Measurements from ENCODE around the gene LRRK1.

LRRK1 gene

GRCh38 chr15:100923076-100923475 lies 3.9 kb downstream of the LRRK1 start:
- Histone ChIP-seq H3K9ac (ENCODE audit: low read length) (no peak overlapping the region), H3K36me3 (ENCODE audit: control insufficient read depth, insufficient read depth, low read length) (no peaks in the 10 kb centered on the region), H3K4me1 (ENCODE audit: control insufficient read depth, insufficient read depth, low read length) (peaks cover 9% of the 10 kb centered on the region), H3K9me3 (ENCODE audit: control insufficient read depth, low read length) (no peaks in the 10 kb centered on the region), H3K4me3 (ENCODE audit: low read length) (no peak overlapping the region), H3K27me3 (ENCODE audit: control insufficient read depth, insufficient read depth, low read length) (no peaks in the 10 kb centered on the region)

- H3K27me3 ChIP-seq (ENCODE audit: control insufficient read depth, insufficient read depth, low read length): no peaks in the 10 kb centered on the region
- H3K9me3 ChIP-seq (ENCODE audit: control insufficient read depth, low read length): no peaks in the 10 kb centered on the region
- H3K9ac ChIP-seq (ENCODE audit: low read length): no peak overlapping the region
- peaks cover 3% of the 10 kb centered on the region for H3K4me1 ChIP-seq (ENCODE audit: control insufficient read depth, insufficient read depth, low read length)
- no peaks in the 10 kb centered on the region for H3K36me3 ChIP-seq (ENCODE audit: control insufficient read depth, insufficient read depth, low read length)
- H3K4me3 ChIP-seq (ENCODE audit: low read length): no peak overlapping the region
Measured at GRCh38 chr15:100923902-100924301, 4.7 kb downstream of the LRRK1 start.

DNA sequence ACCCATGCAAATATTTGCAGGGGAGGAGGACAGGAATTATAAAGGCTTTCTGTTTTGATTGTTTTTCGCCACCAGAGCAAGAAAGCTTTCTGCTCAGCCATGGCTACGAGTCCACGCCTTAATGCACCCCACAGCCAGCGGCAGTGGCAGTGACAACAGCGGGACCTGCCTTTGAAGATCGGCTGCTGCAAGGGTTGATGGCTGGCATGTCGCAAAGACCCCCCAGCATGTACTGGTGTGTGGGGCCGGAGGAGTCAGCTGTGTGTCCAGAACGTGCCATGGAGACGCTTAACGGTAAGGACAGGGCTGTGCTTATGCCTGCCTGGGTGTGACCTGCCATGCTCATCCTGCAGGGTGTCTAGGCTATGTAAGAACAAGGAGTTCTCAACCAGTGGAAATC lies 5.3 kb downstream of the LRRK1 start:
- Histone ChIP-seq H3K9ac (ENCODE audit: low read length) (no peak overlapping the region), H3K27me3 (ENCODE audit: control insufficient read depth, insufficient read depth, low read length) (no peaks in the 10 kb centered on the region)

DNA sequence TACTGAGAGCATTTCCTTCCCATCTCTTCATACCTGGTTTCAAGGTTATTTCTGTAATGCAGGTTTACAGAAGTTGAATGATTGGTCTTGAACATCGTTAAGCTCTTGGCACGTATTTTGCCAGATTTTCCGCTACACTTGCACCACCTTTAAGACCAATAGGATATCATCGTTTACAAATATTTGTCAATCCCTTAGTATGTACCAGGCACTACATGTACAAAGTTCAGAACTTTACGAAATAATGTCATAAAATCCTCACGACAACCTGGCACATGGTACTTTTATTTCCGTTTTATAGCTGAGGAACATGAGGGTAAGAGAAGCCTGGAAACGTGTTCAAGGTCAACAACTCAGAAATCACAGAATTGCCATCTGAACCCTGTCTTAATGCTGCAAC lies 6.3 kb downstream of the LRRK1 start:
- Histone ChIP-seq H3K27me3 (ENCODE audit: control insufficient read depth, insufficient read depth, low read length) (no peaks in the 10 kb centered on the region), H3K36me3 (ENCODE audit: control insufficient read depth, insufficient read depth, low read length) (no peaks in the 10 kb centered on the region), H3K4me1 (ENCODE audit: control insufficient read depth, insufficient read depth, low read length) (no peaks in the 10 kb centered on the region), H3K4me3 (ENCODE audit: low read length) (no peak overlapping the region), H3K9me3 (ENCODE audit: control insufficient read depth, low read length) (no peaks in the 10 kb centered on the region), H3K9ac (ENCODE audit: low read length) (no peak overlapping the region)

More for the DNA sequence above, 5.3 kb downstream of the LRRK1 start:
- Histone ChIP-seq H3K4me1 (ENCODE audit: control insufficient read depth, insufficient read depth, low read length) (peaks cover 3% of the 10 kb centered on the region), H3K9me3 (ENCODE audit: control insufficient read depth, low read length) (no peaks in the 10 kb centered on the region), H3K4me3 (ENCODE audit: low read length) (no peak overlapping the region), H3K36me3 (ENCODE audit: control insufficient read depth, insufficient read depth, low read length) (no peaks in the 10 kb centered on the region)

GRCh38 chr15:100926258-100926657 lies 7.1 kb downstream of the LRRK1 start:
- Histone ChIP-seq H3K27me3 (ENCODE audit: control insufficient read depth, insufficient read depth, low read length) (no peaks in the 10 kb centered on the region), H3K9ac (ENCODE audit: low read length) (no peak overlapping the region), H3K4me1 (ENCODE audit: control insufficient read depth, insufficient read depth, low read length) (no peaks in the 10 kb centered on the region), H3K36me3 (ENCODE audit: control insufficient read depth, insufficient read depth, low read length) (no peaks in the 10 kb centered on the region), H3K9me3 (ENCODE audit: control insufficient read depth, low read length) (no peaks in the 10 kb centered on the region), H3K4me3 (ENCODE audit: low read length) (no peak overlapping the region)

DNA sequence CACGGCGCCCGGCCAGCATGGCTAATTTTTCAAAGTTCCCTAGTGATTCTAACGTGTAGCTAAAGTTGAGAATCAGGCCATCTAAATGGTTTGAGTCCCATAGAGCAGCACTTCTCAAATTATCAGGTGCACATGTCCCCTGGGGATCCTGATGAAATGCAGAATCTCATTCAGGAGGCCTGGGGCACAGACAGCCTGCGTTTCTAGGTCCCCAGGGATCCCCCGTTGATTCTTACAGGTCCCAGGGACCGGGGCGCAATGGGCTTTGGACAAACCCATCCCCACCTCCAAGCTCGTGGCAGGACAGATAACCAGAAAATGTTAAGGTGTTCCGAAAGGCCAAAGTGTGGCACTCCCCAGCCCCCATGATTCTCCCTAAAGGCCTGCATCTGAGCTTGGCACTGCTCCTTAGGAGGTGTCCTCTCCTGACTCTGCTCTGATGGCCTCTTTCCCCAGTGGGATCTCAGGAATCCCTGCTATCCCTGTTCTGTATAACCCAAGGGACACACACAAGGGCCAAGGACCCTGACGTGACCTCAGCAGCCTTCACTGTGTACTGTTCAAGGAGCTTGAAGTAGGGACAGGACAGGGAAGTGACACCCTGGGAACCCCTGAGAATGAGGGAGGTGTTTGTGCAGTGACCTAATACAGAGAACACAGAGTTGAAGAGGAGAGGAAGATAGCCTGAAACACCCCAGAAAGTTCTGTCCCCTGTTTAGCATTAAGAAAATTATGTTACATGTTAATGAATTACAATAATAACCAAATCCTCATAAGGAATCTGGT lies 8.0 kb downstream of the LRRK1 start:
- no peaks in the 10 kb centered on the region for H3K4me1 ChIP-seq (ENCODE audit: control insufficient read depth, insufficient read depth, low read length)
- no peaks in the 10 kb centered on the region for H3K36me3 ChIP-seq (ENCODE audit: control insufficient read depth, insufficient read depth, low read length)
- H3K4me3 ChIP-seq (ENCODE audit: low read length): no peak overlapping the region
- no peaks in the 10 kb centered on the region for H3K27me3 ChIP-seq (ENCODE audit: control insufficient read depth, insufficient read depth, low read length)
- no peaks in the 10 kb centered on the region for H3K9me3 ChIP-seq (ENCODE audit: control insufficient read depth, low read length)
- no peak overlapping the region for H3K9ac ChIP-seq (ENCODE audit: low read length)

DNA sequence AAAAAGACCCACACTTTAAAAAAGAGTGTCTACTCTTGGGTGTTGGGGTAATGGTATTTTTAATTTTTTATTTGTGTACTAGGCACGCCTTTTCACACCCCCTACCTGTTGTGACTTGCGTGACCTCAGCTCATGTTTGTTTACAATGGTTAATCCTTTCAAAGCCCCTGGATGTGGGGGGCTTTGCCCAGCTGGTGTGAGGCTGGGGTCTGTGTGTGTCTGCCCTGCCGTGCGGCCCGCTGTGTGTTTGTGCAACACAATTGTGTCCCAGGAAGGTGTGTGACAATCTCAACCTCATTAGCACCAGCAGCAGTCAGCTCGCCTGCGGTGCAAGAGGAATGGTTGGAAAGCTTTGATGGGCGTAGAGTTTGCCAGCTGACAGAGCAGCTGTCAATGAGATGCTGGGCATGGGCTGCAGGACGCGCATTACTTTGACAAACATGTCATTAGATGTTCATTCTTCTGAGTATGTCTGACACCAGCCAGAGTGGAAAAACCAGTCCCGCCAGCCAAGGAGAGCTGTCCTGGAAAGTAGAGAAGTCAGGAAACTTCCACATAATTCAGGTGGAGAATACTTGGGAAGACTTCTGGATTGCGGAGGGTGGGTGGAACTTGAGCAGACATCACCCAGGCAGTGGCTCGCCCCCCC lies 9.6 kb downstream of the LRRK1 start:
- no peak overlapping the region for H3K4me3 ChIP-seq (ENCODE audit: low read length)
- H3K27me3 ChIP-seq (ENCODE audit: control insufficient read depth, insufficient read depth, low read length): no peaks in the 10 kb centered on the region
- no peak overlapping the region for H3K9ac ChIP-seq (ENCODE audit: low read length)
- no peaks in the 10 kb centered on the region for H3K9me3 ChIP-seq (ENCODE audit: control insufficient read depth, low read length)
- H3K36me3 ChIP-seq (ENCODE audit: control insufficient read depth, insufficient read depth, low read length): no peaks in the 10 kb centered on the region
- no peaks in the 10 kb centered on the region for H3K4me1 ChIP-seq (ENCODE audit: control insufficient read depth, insufficient read depth, low read length)

- Histone ChIP-seq H3K9ac (ENCODE audit: low read length) (no peak overlapping the region), H3K27me3 (ENCODE audit: control insufficient read depth, insufficient read depth, low read length) (no peaks in the 10 kb centered on the region), H3K4me3 (ENCODE audit: low read length) (no peak overlapping the region), H3K9me3 (ENCODE audit: control insufficient read depth, low read length) (no peaks in the 10 kb centered on the region), H3K36me3 (ENCODE audit: control insufficient read depth, insufficient read depth, low read length) (no peaks in the 10 kb centered on the region), H3K4me1 (ENCODE audit: control insufficient read depth, insufficient read depth, low read length) (no peaks in the 10 kb centered on the region)
Measured at GRCh38 chr15:100929641-100930042, 10.5 kb downstream of the LRRK1 start.

GRCh38 chr15:100930306-100930848 lies 11.2 kb downstream of the LRRK1 start:
- no peak overlapping the region for H3K9ac ChIP-seq (ENCODE audit: low read length)
- H3K36me3 ChIP-seq (ENCODE audit: control insufficient read depth, insufficient read depth, low read length): no peaks in the 10 kb centered on the region
- no peaks in the 10 kb centered on the region for H3K4me1 ChIP-seq (ENCODE audit: control insufficient read depth, insufficient read depth, low read length)
- no peaks in the 10 kb centered on the region for H3K27me3 ChIP-seq (ENCODE audit: control insufficient read depth, insufficient read depth, low read length)
- no peaks in the 10 kb centered on the region for H3K9me3 ChIP-seq (ENCODE audit: control insufficient read depth, low read length)
- no peak overlapping the region for H3K4me3 ChIP-seq (ENCODE audit: low read length)

GRCh38 chr15:100931143-100931890 lies 12.2 kb downstream of the LRRK1 start:
- Histone ChIP-seq H3K36me3 (ENCODE audit: control insufficient read depth, insufficient read depth, low read length) (no peaks in the 10 kb centered on the region), H3K27me3 (ENCODE audit: control insufficient read depth, insufficient read depth, low read length) (no peaks in the 10 kb centered on the region), H3K4me3 (ENCODE audit: low read length) (no peak overlapping the region), H3K9ac (ENCODE audit: low read length) (no peak overlapping the region), H3K9me3 (ENCODE audit: control insufficient read depth, low read length) (no peaks in the 10 kb centered on the region), H3K4me1 (ENCODE audit: control insufficient read depth, insufficient read depth, low read length) (no peaks in the 10 kb centered on the region)

GRCh38 chr15:100932676-100933348 lies 13.7 kb downstream of the LRRK1 start:
- no peaks in the 10 kb centered on the region for H3K4me1 ChIP-seq (ENCODE audit: control insufficient read depth, insufficient read depth, low read length)
- no peak overlapping the region for H3K9ac ChIP-seq (ENCODE audit: low read length)
- H3K4me3 ChIP-seq (ENCODE audit: low read length): no peak overlapping the region
- H3K9me3 ChIP-seq (ENCODE audit: control insufficient read depth, low read length): no peaks in the 10 kb centered on the region
- no peaks in the 10 kb centered on the region for H3K36me3 ChIP-seq (ENCODE audit: control insufficient read depth, insufficient read depth, low read length)
- no peaks in the 10 kb centered on the region for H3K27me3 ChIP-seq (ENCODE audit: control insufficient read depth, insufficient read depth, low read length)
